ENCODE measurements around the gene CAPRIN1. TPM values are rescaled to one million over a fixed set of nuclear protein-coding genes. Genes with fewer than 3 reads are reported as not detected.
"Not testable (repeated sequence)": the region's sequence is repeated elsewhere in the genome, so short reads cannot be mapped to it uniquely, and the experiment has no call there.

The CAPRIN1 gene
- total RNA-seq, 2 experiments from 2014 or later, result 202 to 221 TPM

DNA sequence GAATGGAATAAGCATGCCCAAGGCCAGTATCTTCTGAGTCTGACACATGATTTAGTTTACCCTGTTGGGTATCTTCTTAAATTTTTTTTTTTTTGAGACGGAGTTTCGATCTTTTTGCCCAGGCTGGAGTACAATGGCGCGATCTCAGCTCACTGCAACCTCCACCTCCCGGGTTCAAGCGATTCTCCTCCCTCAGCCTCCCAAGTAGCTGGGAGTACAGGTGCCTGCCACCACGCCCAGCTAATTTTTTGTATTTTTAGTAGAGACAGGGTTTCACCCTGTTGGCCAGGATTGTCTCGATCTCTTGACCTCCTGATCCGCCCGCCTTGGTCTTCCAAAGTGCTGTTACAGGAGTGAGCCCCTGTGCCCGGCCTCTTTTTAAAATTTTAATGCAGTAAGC lies 2.8 kb downstream of the CAPRIN1 start:
- peaks cover 34% of the 10 kb centered on the region for H3K36me3 Mint-ChIP-seq (ENCODE audit: low read depth)
- H3K9me3 Mint-ChIP-seq, H3K27me3 Mint-ChIP-seq, H3K27ac Mint-ChIP-seq, DNase-seq, POLR2A ChIA-PET: not testable (repeated sequence)
- CTCF ChIA-PET, result interaction anchor here (1.0 kb wide), 1 partner anchor 52 kb away, joined by 3 read pairs; no protein-coding TSS in a partner anchor
- peak overlapping the region; percentile 98 for H3K4me3 Mint-ChIP-seq
- H3K4me1 Mint-ChIP-seq, result peaks cover 43% of the 10 kb centered on the region

DNA sequence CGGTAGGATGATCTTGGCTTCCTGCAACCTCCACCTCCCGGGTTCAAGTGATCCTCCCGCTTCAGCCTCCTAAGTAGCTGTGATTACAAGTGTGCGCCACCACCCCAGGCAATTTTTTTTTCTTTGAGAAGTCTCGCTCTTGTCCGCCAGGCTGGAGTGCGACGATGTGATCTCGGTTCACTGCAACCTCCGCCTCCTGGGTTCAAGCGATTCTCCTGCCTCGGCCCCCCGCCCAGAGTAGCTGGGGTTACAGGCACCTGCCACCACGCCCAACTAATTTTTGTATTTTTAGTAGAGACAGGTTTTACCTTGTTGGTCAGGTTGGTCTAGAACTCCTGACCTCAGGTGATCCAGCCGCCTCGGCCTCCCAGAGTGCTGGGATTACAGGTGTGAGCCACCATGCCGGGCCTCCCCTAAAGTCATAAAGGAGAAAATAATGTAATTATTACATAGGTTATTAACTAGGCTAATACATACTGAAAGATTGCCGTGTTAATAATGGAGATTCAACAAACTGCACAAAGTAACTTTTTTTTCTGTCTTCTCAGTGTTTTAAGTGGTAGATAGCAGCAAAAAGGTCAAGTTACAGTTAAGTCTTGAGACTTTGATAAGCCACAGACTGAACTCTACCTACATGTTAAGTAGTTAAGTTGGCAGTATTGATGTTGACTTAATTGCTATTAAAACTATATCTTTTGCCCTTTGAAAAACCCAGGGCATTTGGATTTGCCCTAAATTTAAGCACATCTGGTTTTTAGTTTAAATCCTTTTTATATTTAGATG lies 3.9 kb downstream of the CAPRIN1 start:
- ChIA-PET POLR2A (no interaction called here), CTCF (interaction anchor here (0.6 to 1.5 kb wide), 3 partner anchors 10 to 802 kb away, joined by 3 to 7 read pairs (median 4); no protein-coding TSS in a partner anchor)
- peak overlapping the region; percentile 41 for H3K27ac Mint-ChIP-seq
- no peak for DNase-seq
- peak overlapping the region; percentile 38 for H3K4me3 Mint-ChIP-seq
- peaks cover 39% of the 10 kb centered on the region for H3K4me1 Mint-ChIP-seq
- peaks cover 38% of the 10 kb centered on the region for H3K36me3 Mint-ChIP-seq (ENCODE audit: low read depth)
- H3K9me3 Mint-ChIP-seq, result no peaks in the 10 kb centered on the region
- no peaks in the 10 kb centered on the region for H3K27me3 Mint-ChIP-seq

DNA sequence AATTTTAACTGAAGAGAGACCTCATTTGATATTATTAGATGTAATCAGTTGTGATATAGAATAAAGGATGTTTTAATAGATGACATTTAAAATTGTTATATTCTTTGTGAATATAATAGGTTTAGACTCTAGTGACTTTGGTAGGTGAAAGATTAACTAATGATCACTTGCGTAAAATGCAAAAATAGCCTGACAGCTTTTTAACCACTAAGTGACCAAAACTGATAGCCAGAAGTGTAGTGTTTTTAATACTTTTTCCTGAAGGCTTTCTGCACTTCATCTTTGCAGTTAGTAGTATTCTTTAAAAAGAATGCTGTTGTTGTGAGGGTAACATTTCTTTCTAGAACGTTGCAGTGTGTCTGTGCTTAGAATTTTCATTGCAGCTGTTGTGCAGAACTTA lies 5.1 kb downstream of the CAPRIN1 start:
- ChIA-PET CTCF (interaction anchor here (1.2 to 1.6 kb wide), 3 partner anchors 9 to 50 kb away, joined by 4 to 7 read pairs (median 4); no protein-coding TSS in a partner anchor), POLR2A (no interaction called here)
- Mint-ChIP-seq H3K27me3 (no peaks in the 10 kb centered on the region), H3K9me3 (no peaks in the 10 kb centered on the region), H3K36me3 (ENCODE audit: low read depth) (peaks cover 38% of the 10 kb centered on the region), H3K4me1 (peaks cover 35% of the 10 kb centered on the region), H3K27ac (no peak overlapping the region), H3K4me3 (no peak overlapping the region)
- DNase-seq, result no peak

DNA sequence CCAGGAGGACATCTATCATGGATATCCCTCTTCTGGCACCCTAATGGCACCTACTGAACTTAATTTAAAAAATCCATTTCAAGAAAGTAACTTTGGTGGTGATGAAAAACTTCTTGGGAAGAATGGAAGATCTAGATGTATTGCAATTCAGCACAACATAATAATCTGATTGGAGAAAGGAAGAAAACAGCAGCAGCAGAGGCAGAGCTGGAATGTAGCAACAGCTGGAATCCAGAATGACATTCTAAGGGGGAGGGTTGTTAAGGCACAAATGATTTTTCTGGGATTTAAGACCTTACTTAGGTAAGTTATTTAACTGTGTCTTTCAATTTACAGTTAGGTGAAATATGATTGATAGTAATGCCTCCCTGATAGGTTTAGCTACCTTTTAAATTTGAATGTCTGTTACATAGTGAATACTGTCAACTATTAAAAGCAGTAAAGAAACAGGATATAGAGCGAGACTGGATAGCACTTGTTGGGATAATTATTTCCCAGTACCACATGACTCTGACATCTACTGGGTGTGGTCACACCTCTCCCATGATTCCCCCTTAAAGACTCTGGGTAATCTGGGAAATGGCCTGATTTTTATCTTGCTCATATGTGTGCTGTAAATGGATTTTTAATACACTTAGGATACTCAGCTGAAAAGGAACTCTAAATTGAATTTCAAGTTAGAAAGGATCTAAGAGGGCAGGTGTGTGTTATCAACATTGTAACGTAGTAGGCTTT lies 11.7 kb downstream of the CAPRIN1 start:
- H3K36me3 Mint-ChIP-seq (ENCODE audit: low read depth), result peaks cover 47% of the 10 kb centered on the region
- no peak overlapping the region for H3K4me3 Mint-ChIP-seq
- ChIA-PET CTCF (interaction anchor here (0.6 to 1.2 kb wide), 5 partner anchors 11 to 369 kb away, joined by 3 to 5 read pairs (median 4); no protein-coding TSS in a partner anchor), POLR2A (no interaction called here)
- no peak for DNase-seq
- H3K27ac Mint-ChIP-seq, result no peak overlapping the region
- no peaks in the 10 kb centered on the region for H3K27me3 Mint-ChIP-seq
- no peaks in the 10 kb centered on the region for H3K9me3 Mint-ChIP-seq
- peaks cover 57% of the 10 kb centered on the region for H3K4me1 Mint-ChIP-seq

DNA sequence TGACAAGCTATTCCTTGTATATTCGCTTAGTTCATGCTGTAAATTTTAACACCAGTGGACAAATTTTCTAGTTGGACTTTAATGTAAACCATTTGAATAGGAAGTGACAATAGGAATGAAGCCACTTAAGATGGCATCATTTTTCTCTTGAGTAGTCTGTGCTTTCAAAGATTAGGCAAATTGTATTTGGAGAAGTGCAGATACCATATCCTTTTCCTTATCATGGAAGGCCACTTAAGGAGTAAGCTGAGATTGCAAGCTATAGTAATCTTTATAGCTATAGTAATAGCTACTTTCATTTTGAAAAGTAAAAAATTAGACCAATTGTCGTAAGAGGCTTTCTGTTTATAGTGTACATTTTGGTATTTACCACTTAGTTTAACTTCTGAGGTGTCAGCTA lies 12.8 kb downstream of the CAPRIN1 start:
- CTCF ChIA-PET, result interaction anchor here (0.7 to 1.2 kb wide), 3 partner anchors 10 to 66 kb away, joined by 3 to 4 read pairs (median 3); no protein-coding TSS in a partner anchor
- POLR2A ChIA-PET, result no interaction called here
- Mint-ChIP-seq H3K27me3 (no peaks in the 10 kb centered on the region), H3K4me3 (no peak overlapping the region), H3K4me1 (peaks cover 50% of the 10 kb centered on the region), H3K36me3 (ENCODE audit: low read depth) (peaks cover 38% of the 10 kb centered on the region), H3K27ac (no peak overlapping the region), H3K9me3 (no peaks in the 10 kb centered on the region)
- no peak for DNase-seq

DNA sequence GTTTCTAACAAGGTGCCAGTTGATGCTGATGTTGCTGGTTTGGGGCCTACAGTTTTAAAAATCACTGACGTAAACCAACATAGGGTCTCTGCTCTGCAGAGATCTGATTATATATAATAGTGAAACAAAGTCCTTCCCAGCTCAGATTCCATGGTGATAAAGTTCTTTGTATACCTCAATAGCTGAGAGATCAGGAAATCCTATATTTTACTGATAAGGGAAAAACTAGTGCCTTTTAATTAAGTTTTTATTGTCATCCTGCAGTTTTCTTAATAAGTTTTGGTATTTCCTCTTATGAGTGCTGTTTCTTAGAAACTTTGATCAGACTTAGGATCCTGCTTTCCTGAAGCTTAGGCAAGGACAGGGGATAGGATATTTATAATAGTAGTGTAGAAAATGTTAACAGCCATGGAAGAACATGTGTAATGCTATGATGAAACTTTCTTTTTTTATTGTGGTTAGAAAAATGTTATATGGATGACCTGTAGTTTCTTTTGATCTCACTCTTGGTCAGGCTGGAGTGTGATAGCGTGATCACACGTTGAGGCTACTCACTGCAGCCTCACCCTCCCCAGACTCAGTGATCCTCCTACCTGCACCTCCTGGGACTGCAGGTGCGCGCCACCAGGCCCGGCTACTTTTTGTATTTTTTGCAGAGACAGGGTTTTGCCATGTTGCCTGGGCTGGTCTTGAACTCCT lies 14.1 kb downstream of the CAPRIN1 start:
- Mint-ChIP-seq H3K4me3 (no peak overlapping the region), H3K4me1 (peaks cover 52% of the 10 kb centered on the region), H3K9me3 (no peaks in the 10 kb centered on the region), H3K27ac (no peak overlapping the region), H3K27me3 (no peaks in the 10 kb centered on the region), H3K36me3 (ENCODE audit: low read depth) (peaks cover 38% of the 10 kb centered on the region)
- ChIA-PET POLR2A (no interaction called here), CTCF (interaction anchor here (0.7 to 1.4 kb wide), 6 partner anchors 9 to 965 kb away, joined by 3 to 7 read pairs (median 4); no protein-coding TSS in a partner anchor)
- DNase-seq, result no peak

DNA sequence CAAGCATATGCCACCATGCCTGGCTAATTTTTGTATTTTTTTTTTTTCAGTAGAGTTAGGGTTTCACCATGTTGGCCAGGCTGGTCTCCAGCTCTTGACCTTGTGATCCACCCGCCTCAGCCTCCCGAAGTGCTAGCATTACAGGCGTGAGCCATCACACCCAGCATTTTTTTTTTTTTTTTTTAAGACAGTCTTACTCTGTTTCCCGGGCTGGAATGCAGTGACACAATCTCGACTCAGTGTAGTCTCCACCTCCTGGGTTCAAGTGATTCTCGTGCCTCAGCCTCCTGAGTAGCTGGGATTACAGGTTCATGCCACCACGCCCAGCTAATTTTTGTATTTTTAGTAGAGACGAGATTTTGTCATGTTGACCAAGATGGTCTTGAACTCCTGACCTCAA lies 15.2 kb downstream of the CAPRIN1 start:
- ChIA-PET CTCF (interaction anchor here (0.6 to 1.6 kb wide), 6 partner anchors 11 to 402 kb away, joined by 3 to 5 read pairs (median 4); no protein-coding TSS in a partner anchor), POLR2A (interaction anchor here (0.7 kb wide), 1 partner anchor 48 kb away, joined by 4 read pairs; no protein-coding TSS in a partner anchor)
- H3K27ac Mint-ChIP-seq, DNase-seq, H3K4me3 Mint-ChIP-seq, H3K27me3 Mint-ChIP-seq, H3K9me3 Mint-ChIP-seq: not testable (repeated sequence)
- Mint-ChIP-seq H3K36me3 (ENCODE audit: low read depth) (peaks cover 46% of the 10 kb centered on the region), H3K4me1 (peaks cover 57% of the 10 kb centered on the region)

DNA sequence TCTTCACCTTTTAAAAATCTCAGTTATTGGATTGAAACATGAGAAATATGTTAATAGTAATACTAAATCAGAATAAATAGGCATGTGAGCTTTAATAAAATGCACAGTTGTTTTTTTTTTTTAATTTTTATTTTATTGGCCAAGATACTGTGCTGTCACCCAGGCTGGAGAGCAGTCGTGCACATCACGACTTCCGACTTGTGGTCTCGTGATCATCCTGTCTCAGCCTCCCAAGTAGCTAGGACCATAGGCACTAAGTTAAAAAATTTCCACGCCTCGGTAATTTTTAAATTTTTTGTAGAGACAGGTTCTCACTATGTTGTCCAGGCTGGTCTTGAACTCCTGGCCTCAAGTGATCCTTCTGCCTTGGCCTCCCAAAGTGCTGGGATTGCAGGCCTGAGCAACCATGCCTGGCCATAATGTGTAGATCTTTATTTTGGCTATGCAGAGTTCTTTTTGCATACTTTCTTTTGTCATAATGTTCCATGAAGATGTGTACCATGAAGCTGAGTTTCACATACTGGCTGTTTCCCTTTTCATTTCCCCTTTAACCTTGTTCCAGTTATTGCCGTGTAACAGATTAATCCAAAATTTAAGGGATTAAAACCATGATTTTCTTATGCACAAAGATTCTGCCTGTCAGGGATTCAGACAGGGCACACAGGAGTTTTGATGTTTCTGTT lies 16.0 kb downstream of the CAPRIN1 start:
- H3K27ac Mint-ChIP-seq, result peak overlapping the region; percentile 9
- H3K27me3 Mint-ChIP-seq, result no peaks in the 10 kb centered on the region
- DNase-seq, result no peak
- no peak overlapping the region for H3K4me3 Mint-ChIP-seq
- POLR2A ChIA-PET, result interaction anchor here (0.7 kb wide), 1 partner anchor 47 kb away, joined by 4 read pairs; no protein-coding TSS in a partner anchor
- H3K4me1 Mint-ChIP-seq, result peaks cover 55% of the 10 kb centered on the region
- no peaks in the 10 kb centered on the region for H3K9me3 Mint-ChIP-seq
- peaks cover 46% of the 10 kb centered on the region for H3K36me3 Mint-ChIP-seq (ENCODE audit: low read depth)
- CTCF ChIA-PET, result interaction anchor here (0.7 to 1.6 kb wide), 5 partner anchors 18 to 401 kb away, joined by 3 to 5 read pairs (median 3); partner anchors contain the start of gene NAT10

DNA sequence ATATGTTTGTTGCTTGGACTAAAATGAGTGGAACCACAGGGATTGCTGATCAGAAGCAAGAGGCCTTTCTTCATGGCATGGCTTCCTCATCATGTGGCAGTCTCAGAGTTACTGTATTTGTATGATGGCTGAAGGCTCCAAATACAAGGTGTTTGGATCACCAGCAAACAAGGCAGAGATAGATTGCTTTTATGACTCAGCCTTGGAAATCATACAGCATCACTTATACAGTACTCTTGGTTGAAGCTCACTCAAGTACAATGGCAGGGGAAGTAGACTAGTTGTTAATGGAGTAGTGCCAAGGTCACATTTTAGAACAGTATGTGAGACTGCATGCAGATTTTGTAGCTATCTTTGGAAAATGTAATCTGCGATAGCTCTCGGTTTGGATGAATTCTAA lies 16.6 kb downstream of the CAPRIN1 start:
- Mint-ChIP-seq H3K4me3 (no peak overlapping the region), H3K9me3 (no peaks in the 10 kb centered on the region), H3K27ac (peak overlapping the region; percentile 9), H3K36me3 (ENCODE audit: low read depth) (peaks cover 48% of the 10 kb centered on the region), H3K4me1 (peaks cover 54% of the 10 kb centered on the region), H3K27me3 (no peaks in the 10 kb centered on the region)
- no peak for DNase-seq
- ChIA-PET CTCF (interaction anchor here (1.1 to 1.6 kb wide), 3 partner anchors 31 to 71 kb away, joined by 3 to 4 read pairs (median 3); partner anchors contain the start of gene NAT10), POLR2A (no interaction called here)

DNA sequence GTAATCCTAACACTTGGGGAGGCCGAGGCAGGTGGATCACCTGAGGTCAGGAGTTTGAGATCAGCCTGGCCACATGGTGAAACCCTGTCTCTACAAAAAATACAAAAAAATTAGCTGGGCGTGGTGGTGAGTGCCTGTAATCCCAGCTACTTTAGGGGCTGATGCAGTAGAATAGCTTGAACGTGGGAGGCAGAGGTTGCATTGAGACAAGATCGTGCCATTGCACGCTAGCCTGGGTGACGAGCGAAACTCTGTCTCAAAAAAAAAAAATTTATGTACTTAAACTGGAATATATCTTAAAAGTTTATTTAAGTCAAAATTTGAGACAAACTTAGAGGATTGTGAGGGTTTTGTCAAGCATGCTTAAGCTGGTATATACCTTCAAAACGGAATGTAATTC lies 19.8 kb downstream of the CAPRIN1 start:
- not testable (repeated sequence) for DNase-seq, H3K9me3 Mint-ChIP-seq, H3K4me3 Mint-ChIP-seq, H3K27me3 Mint-ChIP-seq, H3K27ac Mint-ChIP-seq
- CTCF ChIA-PET, result interaction anchor here (0.6 to 1.9 kb wide), 9 partner anchors 9 to 42 kb away, joined by 3 to 10 read pairs (median 3); no protein-coding TSS in a partner anchor
- Mint-ChIP-seq H3K4me1 (peaks cover 53% of the 10 kb centered on the region), H3K36me3 (ENCODE audit: low read depth) (peaks cover 53% of the 10 kb centered on the region)
- POLR2A ChIA-PET, result interaction anchor here (0.6 kb wide), 1 partner anchor 11 kb away, joined by 4 read pairs; no protein-coding TSS in a partner anchor

DNA sequence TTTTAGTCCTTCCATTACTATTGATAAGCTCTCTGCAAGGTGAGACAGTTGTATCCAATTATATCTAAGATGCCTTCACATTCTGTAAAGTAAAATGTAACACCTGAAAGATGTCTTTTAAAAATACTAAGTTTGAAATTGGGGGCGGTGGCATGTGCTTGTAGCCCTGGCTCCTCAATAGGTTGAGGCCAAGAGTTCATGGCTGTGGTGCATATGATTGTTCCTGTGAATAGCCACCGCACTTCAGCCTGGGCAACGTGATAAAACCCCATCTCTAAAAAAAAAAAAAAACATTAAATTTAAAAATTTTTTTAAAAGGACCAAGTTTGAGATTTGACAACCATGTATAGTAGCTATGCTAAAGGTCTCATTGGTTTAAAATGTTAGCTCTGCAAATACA lies 20.5 kb downstream of the CAPRIN1 start:
- POLR2A ChIA-PET, result no interaction called here
- Mint-ChIP-seq H3K4me1 (peaks cover 49% of the 10 kb centered on the region), H3K4me3 (no peak overlapping the region), H3K27ac (no peak overlapping the region), H3K27me3 (no peaks in the 10 kb centered on the region), H3K9me3 (no peaks in the 10 kb centered on the region), H3K36me3 (ENCODE audit: low read depth) (peaks cover 52% of the 10 kb centered on the region)
- DNase-seq, result no peak
- CTCF ChIA-PET, result interaction anchor here (0.6 to 1.2 kb wide), 6 partner anchors 8 to 42 kb away, joined by 3 to 8 read pairs (median 3); no protein-coding TSS in a partner anchor

DNA sequence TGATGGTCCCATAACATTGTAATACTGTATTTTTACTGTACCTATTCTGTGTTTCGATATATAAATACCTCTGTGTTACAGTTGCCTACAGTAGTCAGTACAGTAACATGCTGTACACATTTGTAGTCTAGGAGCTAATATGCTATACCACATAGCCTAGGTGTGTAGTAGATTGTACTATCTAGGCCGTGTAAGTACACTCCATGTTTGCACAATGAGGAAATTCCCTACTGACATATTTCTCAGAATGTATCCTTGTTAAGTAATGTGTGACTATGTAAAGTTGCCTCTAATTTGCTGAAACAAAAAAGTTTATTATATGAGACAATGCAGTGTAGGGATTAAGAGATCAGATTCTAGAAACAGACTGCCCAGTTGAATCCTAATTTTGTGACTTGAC lies 21.3 kb downstream of the CAPRIN1 start:
- ChIA-PET CTCF (interaction anchor here (1.2 kb wide), 1 partner anchor 16 kb away, joined by 3 read pairs; no protein-coding TSS in a partner anchor), POLR2A (no interaction called here)
- Mint-ChIP-seq H3K9me3 (no peaks in the 10 kb centered on the region), H3K4me3 (no peak overlapping the region), H3K36me3 (ENCODE audit: low read depth) (peaks cover 56% of the 10 kb centered on the region), H3K4me1 (peaks cover 43% of the 10 kb centered on the region), H3K27me3 (no peaks in the 10 kb centered on the region), H3K27ac (no peak overlapping the region)
- no peak for DNase-seq

Measured in activated CD4-positive, alpha-beta T cell treated with anti-CD3 and anti-CD28 coated beads, Interleukin-2, amount 10 ng/mL, durations not matched to agents 7 days and 5 days (primary cell).